HG03108 (cell line): ENCODE measurements around the gene SLAMF9.

Experiments
- ATAC-seq: cut with Tn5 transposase; IDR thresholded peaks from one replicate; pipeline ENCODE4 v1.9.1; 2021; ENCODE audit warnings: moderate library complexity; ENCODE audit not compliant: unreplicated experiment

Gene SLAMF9

DNA sequence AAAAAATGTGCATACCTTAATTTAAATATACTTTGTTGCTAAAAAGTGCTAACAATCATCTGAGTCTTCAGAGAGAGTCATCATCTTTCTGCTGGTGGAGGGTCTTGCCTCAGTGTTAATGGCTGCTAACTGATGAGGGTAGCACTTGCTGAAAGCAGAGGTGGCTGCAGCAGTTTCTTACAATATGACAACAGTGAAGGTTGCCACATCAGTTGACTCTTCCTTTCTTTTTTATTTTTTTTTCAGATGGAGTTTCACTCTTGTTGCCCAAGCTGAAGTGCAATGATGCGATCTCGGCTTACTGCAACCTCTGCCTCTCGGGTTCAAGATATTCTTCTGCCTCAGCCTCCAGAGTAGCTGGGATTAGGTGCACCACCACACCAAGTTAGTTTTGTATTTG lies 51.5 kb downstream of the SLAMF9 start:
- no peak for ATAC-seq
